Stimulated activated memory B cell treated with anti-CD40 and anti-IgM and Interleukin-4, amounts not matched to agents 10 μg/mL and 1 μg/mL and 100 μg/mL, for 72 hours (primary cell): ENCODE data around the gene GIT2.
A peak's percentile ranks its signal among the peaks of the same experiment; 100 is the strongest.
"Not testable (repeated sequence)": the region's sequence is repeated elsewhere in the genome, so short reads cannot be mapped to it uniquely, and the experiment has no call there.

ENCODE experiments used
- ATAC-seq: fragments of 150-1000 bp; cut with Tn5 transposase; 2 replicates; pipeline ENCODE4 v1.10.0; 2021
- H3K27ac Mint-ChIP-seq: one replicate; pipeline ENCODE4 v1.8.0; 2022; ENCODE audit warnings: mild to moderate bottlenecking, mixed read lengths
- H3K27me3 Mint-ChIP-seq: one replicate; pipeline ENCODE4 v1.8.0; 2022; ENCODE audit warnings: mixed read lengths
- H3K36me3 Mint-ChIP-seq: one replicate; pipeline ENCODE4 v1.8.0; 2022; ENCODE audit warnings: mixed read lengths
- H3K4me1 Mint-ChIP-seq: one replicate; pipeline ENCODE4 v1.8.0; 2022; ENCODE audit warnings: mixed read lengths
- H3K4me3 Mint-ChIP-seq: one replicate; pipeline ENCODE4 v1.8.0; 2022; ENCODE audit warnings: mild to moderate bottlenecking, moderate library complexity, mixed read lengths
- H3K9me3 Mint-ChIP-seq: one replicate; pipeline ENCODE4 v1.8.0; 2022; ENCODE audit warnings: mixed read lengths

Gene GIT2

DNA sequence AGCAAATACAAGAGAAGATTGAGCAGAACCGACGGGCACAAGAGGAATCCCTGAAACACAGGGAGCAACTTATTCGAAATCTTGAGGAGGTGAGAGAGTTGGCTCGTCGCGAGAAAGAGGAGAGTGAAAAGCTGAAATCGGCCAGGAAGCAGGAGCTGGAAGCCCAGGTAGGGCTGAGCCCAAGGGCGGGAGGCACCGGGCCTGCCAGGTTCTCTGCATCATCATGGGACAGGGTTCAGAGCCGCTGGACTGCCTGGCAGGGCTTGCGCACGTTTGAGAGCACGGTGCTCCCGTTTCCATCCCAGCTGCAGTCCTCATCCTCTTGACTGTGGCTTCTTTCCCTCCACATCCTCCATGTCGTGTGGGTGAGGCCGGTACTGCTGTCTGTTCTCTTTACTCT is 81.7 kb downstream of the GIT2 start:
- Mint-ChIP-seq H3K4me3 (no peak overlapping the region), H3K36me3 (peaks cover 63% of the 10 kb centered on the region), H3K27ac (no peak overlapping the region), H3K4me1 (no peaks in the 10 kb centered on the region), H3K9me3 (no peaks in the 10 kb centered on the region), H3K27me3 (no peaks in the 10 kb centered on the region)
- no peak for ATAC-seq

DNA sequence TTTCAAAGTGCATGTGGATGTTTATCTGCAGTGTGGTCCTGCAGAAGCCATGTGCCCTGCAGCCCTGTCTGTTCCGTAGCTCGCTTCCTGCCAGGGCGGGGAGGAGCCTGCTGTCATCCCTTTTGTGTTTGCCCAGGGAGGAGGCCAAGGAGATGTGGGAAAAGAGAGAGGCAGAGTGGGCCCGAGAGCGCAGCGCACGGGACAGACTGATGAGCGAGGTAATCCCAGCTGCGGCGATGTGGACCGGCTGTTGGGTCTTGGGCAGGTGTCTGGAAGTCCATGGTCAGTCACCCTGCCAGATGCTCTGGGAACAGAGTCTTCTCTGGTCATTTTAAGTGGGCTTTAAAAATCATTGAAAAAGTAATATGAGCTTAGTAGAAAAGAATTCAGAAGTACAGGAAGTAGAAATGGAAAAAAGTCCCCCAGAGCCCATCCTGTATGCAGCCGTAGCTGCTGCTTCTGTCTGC is 83.3 kb downstream of the GIT2 start:
- H3K27ac Mint-ChIP-seq, result peak overlapping the region; percentile 46
- H3K27me3 Mint-ChIP-seq, result no peaks in the 10 kb centered on the region
- ATAC-seq, result no peak
- H3K4me1 Mint-ChIP-seq, result no peaks in the 10 kb centered on the region
- no peaks in the 10 kb centered on the region for H3K9me3 Mint-ChIP-seq
- no peak overlapping the region for H3K4me3 Mint-ChIP-seq
- H3K36me3 Mint-ChIP-seq, result peaks cover 63% of the 10 kb centered on the region

- no peak overlapping the region for H3K4me3 Mint-ChIP-seq
- ATAC-seq, result no peak
- H3K27me3 Mint-ChIP-seq, result no peaks in the 10 kb centered on the region
- no peaks in the 10 kb centered on the region for H3K9me3 Mint-ChIP-seq
- peaks cover 72% of the 10 kb centered on the region for H3K36me3 Mint-ChIP-seq
- H3K4me1 Mint-ChIP-seq, result no peaks in the 10 kb centered on the region
- H3K27ac Mint-ChIP-seq, result peak overlapping the region; percentile 55
Measured at GRCh38 chr12:109910969-109911348, 85.2 kb downstream of the GIT2 start.

DNA sequence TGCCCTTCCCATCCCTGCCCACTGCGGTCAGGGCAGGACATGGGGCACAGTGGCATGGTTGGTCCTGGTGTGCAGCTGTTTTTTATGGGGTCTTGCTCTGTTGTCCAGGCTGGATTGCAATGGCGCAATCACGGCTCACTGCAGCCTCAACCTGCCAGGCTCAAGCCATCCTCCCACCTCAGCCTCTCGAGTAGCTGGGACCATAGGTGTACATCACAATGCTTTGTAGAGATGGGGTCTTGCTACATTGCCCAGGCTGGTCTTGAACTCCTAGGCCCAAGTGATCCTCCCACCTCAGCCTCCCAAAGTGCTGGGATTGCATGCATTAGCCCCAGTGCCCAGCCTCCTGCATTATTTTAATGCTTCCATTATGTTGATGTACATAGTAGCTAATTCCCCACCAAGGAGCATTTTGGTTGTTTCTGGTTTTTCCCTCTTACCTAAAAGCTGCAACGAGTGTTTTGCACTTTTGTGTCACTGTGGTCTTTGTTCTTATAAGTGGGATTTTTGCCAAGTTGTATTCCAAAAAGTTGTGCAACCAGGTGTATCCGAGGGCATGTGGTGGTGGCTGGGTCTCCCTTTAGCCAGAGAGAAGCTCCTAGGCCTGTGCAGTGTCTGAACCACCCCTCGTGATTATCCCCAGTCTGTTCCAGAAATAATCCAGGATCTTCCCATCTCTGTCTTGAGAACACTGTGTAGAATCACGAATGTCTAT is 85.8 kb downstream of the GIT2 start:
- Mint-ChIP-seq H3K4me3 (no peak overlapping the region), H3K36me3 (peaks cover 69% of the 10 kb centered on the region), H3K9me3 (no peaks in the 10 kb centered on the region), H3K27me3 (no peaks in the 10 kb centered on the region), H3K4me1 (no peaks in the 10 kb centered on the region), H3K27ac (peak overlapping the region; percentile 55)
- no peak for ATAC-seq

- Mint-ChIP-seq H3K27me3 (no peaks in the 10 kb centered on the region), H3K4me1 (peaks cover 17% of the 10 kb centered on the region), H3K27ac (no peak overlapping the region), H3K9me3 (no peaks in the 10 kb centered on the region), H3K4me3 (no peak overlapping the region), H3K36me3 (peaks cover 60% of the 10 kb centered on the region)
- ATAC-seq, result no peak
Measured at GRCh38 chr12:109905301-109905700, 90.9 kb downstream of the GIT2 start.

DNA sequence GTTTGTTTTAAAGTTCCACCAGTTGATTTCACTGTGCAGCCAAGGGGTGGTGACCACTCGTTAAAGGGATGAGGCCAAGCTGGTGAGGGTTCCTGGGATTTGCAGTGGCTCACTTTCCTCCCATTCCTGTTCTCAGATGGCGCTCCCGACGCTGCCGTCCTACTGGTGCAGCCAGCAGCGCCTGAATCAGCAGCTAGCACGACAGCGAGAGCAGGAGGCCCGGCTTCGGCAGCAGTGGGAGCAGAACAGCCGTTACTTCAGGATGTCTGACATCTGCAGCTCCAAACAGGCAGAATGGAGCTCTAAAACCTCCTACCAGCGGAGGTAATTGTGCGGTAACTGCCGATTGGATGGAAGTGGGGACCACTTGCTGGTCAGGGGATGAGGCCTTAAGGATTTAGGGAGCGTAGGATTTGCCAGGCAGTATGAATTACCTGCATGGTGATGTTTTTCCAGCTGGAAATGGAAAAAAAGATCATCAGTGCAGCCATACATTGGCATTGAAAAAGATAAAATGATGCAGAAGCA is 93.2 kb downstream of the GIT2 start:
- H3K36me3 Mint-ChIP-seq, result peaks cover 48% of the 10 kb centered on the region
- no peaks in the 10 kb centered on the region for H3K9me3 Mint-ChIP-seq
- H3K27me3 Mint-ChIP-seq, result no peaks in the 10 kb centered on the region
- no peak overlapping the region for H3K4me3 Mint-ChIP-seq
- no peak for ATAC-seq
- H3K4me1 Mint-ChIP-seq, result peaks cover 23% of the 10 kb centered on the region
- no peak overlapping the region for H3K27ac Mint-ChIP-seq

GRCh38 chr12:109900752-109901580 is 95.2 kb downstream of the GIT2 start:
- peak overlapping the region; percentile 80 for H3K4me3 Mint-ChIP-seq
- H3K36me3 Mint-ChIP-seq, result peaks cover 28% of the 10 kb centered on the region
- peaks cover 23% of the 10 kb centered on the region for H3K4me1 Mint-ChIP-seq
- H3K27ac Mint-ChIP-seq, result peak overlapping the region; percentile 88
- no peaks in the 10 kb centered on the region for H3K9me3 Mint-ChIP-seq
- ATAC-seq, result peak; percentile 39
- H3K27me3 Mint-ChIP-seq, result no peaks in the 10 kb centered on the region

- Mint-ChIP-seq H3K27me3 (no peaks in the 10 kb centered on the region), H3K4me3 (peak within 1 kb of the TSS; percentile 80), H3K27ac (peak within 1 kb of the TSS; percentile 88), H3K9me3 (no peaks in the 10 kb centered on the region), H3K4me1 (peaks cover 23% of the 10 kb centered on the region), H3K36me3 (peaks cover 22% of the 10 kb centered on the region)
- ATAC-seq, result peak; percentile 92
Measured at GRCh38 chr12:109899783-109900751, 96.1 kb downstream of the GIT2 start, which contains the start of gene TCHP. Gene TCHP, plus strand, starts transcription at chr12:109900274. Its CDS starts 2,753 bp downstream, at chr12:109903027.

DNA sequence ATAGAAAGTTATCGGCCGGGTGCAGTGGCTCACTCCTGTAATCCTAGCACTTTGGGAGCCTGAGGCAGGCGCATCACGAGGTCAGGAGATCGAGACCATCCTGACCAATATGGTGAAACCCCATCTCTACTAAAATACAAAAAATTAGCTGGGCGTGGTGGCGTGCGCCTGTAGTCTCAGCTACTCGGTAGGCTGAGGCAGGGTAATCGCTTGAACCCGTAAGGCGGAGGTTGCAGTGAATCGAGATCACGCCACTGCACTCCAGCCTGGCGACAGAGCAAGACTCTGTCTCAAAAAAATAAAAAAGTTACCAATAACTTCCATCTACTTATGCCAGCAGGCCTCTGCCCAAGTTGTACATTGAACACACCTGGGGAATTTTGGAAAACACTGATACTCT is 96.8 kb downstream of the GIT2 start:
- H3K4me1 Mint-ChIP-seq, result peaks cover 23% of the 10 kb centered on the region

GRCh38 chr12:109897029-109897428 is 99.1 kb downstream of the GIT2 start:
- ATAC-seq, result no peak
- no peak overlapping the region for H3K27ac Mint-ChIP-seq
- no peaks in the 10 kb centered on the region for H3K36me3 Mint-ChIP-seq
- no peaks in the 10 kb centered on the region for H3K27me3 Mint-ChIP-seq
- H3K4me3 Mint-ChIP-seq, result no peak overlapping the region
- H3K4me1 Mint-ChIP-seq, result peaks cover 41% of the 10 kb centered on the region
- no peaks in the 10 kb centered on the region for H3K9me3 Mint-ChIP-seq

More for the DNA sequence above, 96.8 kb downstream of the GIT2 start:
- H3K27me3 Mint-ChIP-seq, ATAC-seq, H3K9me3 Mint-ChIP-seq: not testable (repeated sequence)
- Mint-ChIP-seq H3K27ac (peak overlapping the region; percentile 88), H3K36me3 (peaks cover 15% of the 10 kb centered on the region), H3K4me3 (peak overlapping the region; percentile 80)

GRCh38 chr12:109896188-109896587 is 100.0 kb downstream of the GIT2 start:
- Mint-ChIP-seq H3K36me3 (no peaks in the 10 kb centered on the region), H3K27ac (no peak overlapping the region), H3K4me3 (no peak overlapping the region)

GRCh38 chr12:109894939-109895338 is 101.2 kb downstream of the GIT2 start:
- Mint-ChIP-seq H3K27me3 (no peaks in the 10 kb centered on the region), H3K36me3 (no peaks in the 10 kb centered on the region), H3K9me3 (no peaks in the 10 kb centered on the region), H3K4me1 (peaks cover 28% of the 10 kb centered on the region), H3K27ac (no peak overlapping the region), H3K4me3 (no peak overlapping the region)
- ATAC-seq, result no peak

More at GRCh38 chr12:109896188-109896587, 100.0 kb downstream of the GIT2 start:
- ATAC-seq, result no peak
- H3K4me1 Mint-ChIP-seq, result peaks cover 38% of the 10 kb centered on the region
- no peaks in the 10 kb centered on the region for H3K27me3 Mint-ChIP-seq
- H3K9me3 Mint-ChIP-seq, result no peaks in the 10 kb centered on the region

- Mint-ChIP-seq H3K27ac (peak overlapping the region; percentile 9), H3K27me3 (no peaks in the 10 kb centered on the region), H3K4me3 (no peak overlapping the region), H3K36me3 (no peaks in the 10 kb centered on the region), H3K9me3 (no peaks in the 10 kb centered on the region), H3K4me1 (peaks cover 40% of the 10 kb centered on the region)
- peak; percentile 18 for ATAC-seq
Measured at GRCh38 chr12:109893261-109893995, 102.7 kb downstream of the GIT2 start.

GRCh38 chr12:109892748-109893147 is 103.4 kb downstream of the GIT2 start:
- peak overlapping the region; percentile 9 for H3K27ac Mint-ChIP-seq
- H3K9me3 Mint-ChIP-seq, result no peaks in the 10 kb centered on the region
- ATAC-seq, result peak; percentile 75
- H3K36me3 Mint-ChIP-seq, result no peaks in the 10 kb centered on the region
- peaks cover 45% of the 10 kb centered on the region for H3K4me1 Mint-ChIP-seq
- H3K27me3 Mint-ChIP-seq, result no peaks in the 10 kb centered on the region
- H3K4me3 Mint-ChIP-seq, result no peak overlapping the region
